GM06990 (cell line): ENCODE results near the gene PHACTR1.

Experiments used
- DNase-seq: peaks from one replicate; pipeline ENCODE4 v3.0.0-alpha.2; 2011; ENCODE audit not compliant: insufficient read length; ENCODE audit errors: extremely low read depth
- H3K27me3 ChIP-seq: replicated peaks from 2 replicates; pipeline ENCODE4 v1.6.0; 2011; ENCODE audit warnings: low read length; ENCODE audit not compliant: control insufficient read depth, insufficient read depth
- H3K36me3 ChIP-seq: 2 replicates; pipeline ENCODE4 v1.5.1; 2011; ENCODE audit warnings: low read length; ENCODE audit not compliant: control insufficient read depth, insufficient read depth
- H3K4me3 ChIP-seq: replicated peaks from 2 replicates; pipeline ENCODE4 v1.5.1; 2011; ENCODE audit warnings: low read depth, mild to moderate bottlenecking, control low read depth, low read length
- TF ChIP-seq, protein P1 (sequence below): IDR thresholded peaks from 2 replicates; pipeline ENCODE4 v1.5.1; 2011; ENCODE audit warnings: low read length, control low read depth, mild to moderate bottlenecking, inconsistent platforms; ENCODE audit not compliant: insufficient read depth, poor library complexity, severe bottlenecking

The PHACTR1 gene

DNA sequence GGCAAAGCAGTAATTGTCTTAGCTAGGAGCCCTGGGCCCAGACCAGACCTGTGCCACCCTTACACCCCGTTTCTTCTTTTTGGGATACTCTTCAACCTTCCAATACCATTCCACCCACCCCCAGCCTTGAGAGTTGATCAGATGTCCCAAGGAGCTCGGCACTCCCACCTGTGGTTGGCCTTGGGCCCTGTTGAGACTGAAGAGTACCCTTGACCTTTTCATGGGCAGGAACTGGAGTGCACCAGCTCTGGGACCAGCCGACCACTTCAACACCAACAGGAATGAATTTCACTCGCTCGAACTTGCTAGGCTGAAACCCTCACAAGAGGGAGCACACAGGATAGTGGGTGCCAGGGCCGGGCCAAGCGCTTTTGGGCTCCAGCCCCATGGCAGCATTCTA lies 273.6 kb downstream of the PHACTR1 start:
- no peaks in the 10 kb centered on the region; the same call in 1 of the 2 replicates for H3K27me3 ChIP-seq
- DNase-seq, result no peak
- TF ChIP-seq, protein P1, sequence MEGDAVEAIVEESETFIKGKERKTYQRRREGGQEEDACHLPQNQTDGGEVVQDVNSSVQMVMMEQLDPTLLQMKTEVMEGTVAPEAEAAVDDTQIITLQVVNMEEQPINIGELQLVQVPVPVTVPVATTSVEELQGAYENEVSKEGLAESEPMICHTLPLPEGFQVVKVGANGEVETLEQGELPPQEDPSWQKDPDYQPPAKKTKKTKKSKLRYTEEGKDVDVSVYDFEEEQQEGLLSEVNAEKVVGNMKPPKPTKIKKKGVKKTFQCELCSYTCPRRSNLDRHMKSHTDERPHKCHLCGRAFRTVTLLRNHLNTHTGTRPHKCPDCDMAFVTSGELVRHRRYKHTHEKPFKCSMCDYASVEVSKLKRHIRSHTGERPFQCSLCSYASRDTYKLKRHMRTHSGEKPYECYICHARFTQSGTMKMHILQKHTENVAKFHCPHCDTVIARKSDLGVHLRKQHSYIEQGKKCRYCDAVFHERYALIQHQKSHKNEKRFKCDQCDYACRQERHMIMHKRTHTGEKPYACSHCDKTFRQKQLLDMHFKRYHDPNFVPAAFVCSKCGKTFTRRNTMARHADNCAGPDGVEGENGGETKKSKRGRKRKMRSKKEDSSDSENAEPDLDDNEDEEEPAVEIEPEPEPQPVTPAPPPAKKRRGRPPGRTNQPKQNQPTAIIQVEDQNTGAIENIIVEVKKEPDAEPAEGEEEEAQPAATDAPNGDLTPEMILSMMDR, result no peak
- no peaks in the 10 kb centered on the region for H3K36me3 ChIP-seq
- no peak overlapping the region for H3K4me3 ChIP-seq

DNA sequence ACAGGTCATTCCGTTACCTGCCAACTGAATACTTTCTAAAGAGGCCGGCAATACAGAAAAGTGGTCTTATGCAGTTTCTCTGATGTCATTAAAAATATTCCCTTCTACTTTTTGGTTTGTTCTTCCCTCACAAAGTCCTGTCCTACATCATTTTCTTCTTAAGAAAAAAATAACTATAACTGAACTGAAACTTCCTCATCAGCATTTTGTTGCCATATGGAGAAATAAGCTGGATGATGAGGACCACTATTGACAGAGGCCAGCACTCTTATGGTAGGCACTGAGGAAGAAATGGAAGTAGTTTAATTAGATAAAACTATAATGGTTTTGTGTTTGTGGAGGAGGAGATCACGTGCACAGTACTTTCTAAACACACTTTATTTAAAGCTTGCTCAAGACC lies 274.9 kb downstream of the PHACTR1 start:
- TF ChIP-seq, protein P1, result no peak
- Histone ChIP-seq H3K27me3 (no peaks in the 10 kb centered on the region; the same call in 1 of the 2 replicates), H3K4me3 (no peak overlapping the region), H3K36me3 (no peaks in the 10 kb centered on the region)
- DNase-seq, result no peak

DNA sequence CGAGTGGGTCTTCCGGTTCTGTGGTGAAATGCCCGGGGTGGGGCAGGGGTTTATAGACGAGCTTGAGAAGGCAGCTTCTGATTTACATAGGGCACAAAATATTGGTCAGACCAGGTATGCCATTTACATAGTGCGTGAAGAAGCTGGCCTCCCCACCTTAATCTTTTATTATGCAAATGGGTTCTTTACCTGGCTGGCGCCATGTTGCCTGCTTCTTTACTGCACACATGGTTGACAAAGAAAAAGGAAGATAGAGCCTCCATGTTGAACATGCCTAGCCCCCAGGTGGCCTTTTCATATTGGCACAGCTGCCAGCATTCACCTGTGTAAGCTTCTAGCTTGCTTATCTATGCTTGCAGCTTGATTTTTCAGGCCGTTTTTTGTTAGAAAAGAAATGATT lies 276.2 kb downstream of the PHACTR1 start:
- TF ChIP-seq, protein P1, result no peak
- Histone ChIP-seq H3K36me3 (no peaks in the 10 kb centered on the region), H3K27me3 (no peaks in the 10 kb centered on the region; the same call in 1 of the 2 replicates), H3K4me3 (no peak overlapping the region)
- DNase-seq, result no peak

DNA sequence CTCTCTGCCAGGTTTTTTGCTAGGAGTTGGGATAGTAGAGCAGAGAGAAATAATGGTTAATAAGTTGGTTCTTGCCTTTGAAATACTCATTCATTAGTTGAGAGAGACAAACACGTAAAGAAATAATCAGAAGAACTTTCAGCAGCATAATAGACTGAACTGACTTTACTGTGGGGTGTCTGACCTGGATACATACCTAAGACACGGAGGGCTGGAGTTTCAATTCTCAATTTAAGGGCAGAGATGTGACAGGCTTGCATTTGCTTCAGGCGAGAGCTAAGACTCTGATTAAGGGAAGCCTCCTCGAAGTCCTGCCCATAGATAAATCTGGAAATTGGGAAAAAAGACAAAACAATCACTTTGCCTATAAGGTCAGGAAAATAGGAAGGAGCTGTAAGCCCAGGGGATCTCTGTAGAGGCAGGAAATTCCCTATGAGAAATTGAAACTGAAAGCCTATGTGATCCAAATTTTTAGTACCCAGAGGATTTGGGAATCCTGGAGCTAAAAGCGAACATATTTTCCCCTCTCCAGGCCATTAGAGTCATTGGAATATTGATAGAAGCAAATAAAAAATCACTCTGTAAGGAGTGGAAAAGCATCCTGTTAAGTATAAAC lies 276.8 kb downstream of the PHACTR1 start:
- no peaks in the 10 kb centered on the region; the same call in 1 of the 2 replicates for H3K27me3 ChIP-seq
- H3K4me3 ChIP-seq, result no peak overlapping the region
- TF ChIP-seq, protein P1, result no peak
- no peaks in the 10 kb centered on the region for H3K36me3 ChIP-seq
- no peak for DNase-seq

DNA sequence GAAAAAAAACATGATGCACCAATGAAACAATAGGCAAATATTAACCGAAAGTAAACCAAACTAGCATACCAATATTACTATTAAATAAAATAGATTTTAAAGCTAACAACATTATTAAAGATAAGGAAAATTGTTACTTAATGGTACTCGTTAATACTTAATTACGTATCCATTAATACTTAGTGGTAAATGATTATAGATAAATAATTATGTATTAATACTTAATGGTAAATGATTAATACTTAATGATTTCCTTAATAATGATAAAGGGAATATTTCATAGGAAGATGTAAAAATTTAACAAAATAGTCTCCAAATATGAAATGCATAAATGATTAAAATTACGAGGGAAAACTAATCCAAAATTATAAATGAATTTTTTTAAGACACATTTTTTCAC lies 278.9 kb downstream of the PHACTR1 start:
- H3K27me3 ChIP-seq, result no peaks in the 10 kb centered on the region
- no peaks in the 10 kb centered on the region for H3K36me3 ChIP-seq
- TF ChIP-seq, protein P1, result no peak
- DNase-seq, result no peak
- H3K4me3 ChIP-seq, result no peak overlapping the region

DNA sequence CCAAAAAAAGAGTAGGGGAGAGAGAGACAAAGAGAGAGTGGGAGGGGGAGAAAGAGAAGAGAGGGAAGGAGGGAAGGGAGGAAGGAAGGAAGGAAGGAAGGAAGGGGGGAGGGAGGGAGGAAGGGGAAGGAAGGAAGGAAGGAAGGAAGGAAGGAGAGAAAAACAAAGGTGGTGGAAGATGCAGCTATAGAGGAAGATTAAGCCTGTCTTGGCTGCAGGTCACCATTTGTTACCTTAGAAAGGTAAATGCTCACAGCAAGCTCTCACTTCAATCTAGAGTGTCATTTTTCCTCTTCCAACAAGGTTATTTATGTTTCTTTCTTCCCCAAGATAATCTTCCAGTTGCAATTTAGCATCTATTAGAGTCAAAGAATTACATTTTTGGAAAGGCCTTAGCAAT lies 284.0 kb downstream of the PHACTR1 start:
- no peaks in the 10 kb centered on the region for H3K27me3 ChIP-seq
- H3K4me3 ChIP-seq, result no peak overlapping the region
- no peak for DNase-seq
- no peaks in the 10 kb centered on the region for H3K36me3 ChIP-seq
- TF ChIP-seq, protein P1, result no peak
